HG03066 (cell line): ENCODE results near the gene DNAJC10.
"Not testable (repeated sequence)": the region's sequence is repeated elsewhere in the genome, so short reads cannot be mapped to it uniquely, and the experiment has no call there.

Source experiments
- ATAC-seq: cut with Tn5 transposase; IDR thresholded peaks from one replicate; pipeline ENCODE4 v1.9.1; 2021; ENCODE audit warnings: low read depth; ENCODE audit not compliant: unreplicated experiment

Gene DNAJC10, protein sequence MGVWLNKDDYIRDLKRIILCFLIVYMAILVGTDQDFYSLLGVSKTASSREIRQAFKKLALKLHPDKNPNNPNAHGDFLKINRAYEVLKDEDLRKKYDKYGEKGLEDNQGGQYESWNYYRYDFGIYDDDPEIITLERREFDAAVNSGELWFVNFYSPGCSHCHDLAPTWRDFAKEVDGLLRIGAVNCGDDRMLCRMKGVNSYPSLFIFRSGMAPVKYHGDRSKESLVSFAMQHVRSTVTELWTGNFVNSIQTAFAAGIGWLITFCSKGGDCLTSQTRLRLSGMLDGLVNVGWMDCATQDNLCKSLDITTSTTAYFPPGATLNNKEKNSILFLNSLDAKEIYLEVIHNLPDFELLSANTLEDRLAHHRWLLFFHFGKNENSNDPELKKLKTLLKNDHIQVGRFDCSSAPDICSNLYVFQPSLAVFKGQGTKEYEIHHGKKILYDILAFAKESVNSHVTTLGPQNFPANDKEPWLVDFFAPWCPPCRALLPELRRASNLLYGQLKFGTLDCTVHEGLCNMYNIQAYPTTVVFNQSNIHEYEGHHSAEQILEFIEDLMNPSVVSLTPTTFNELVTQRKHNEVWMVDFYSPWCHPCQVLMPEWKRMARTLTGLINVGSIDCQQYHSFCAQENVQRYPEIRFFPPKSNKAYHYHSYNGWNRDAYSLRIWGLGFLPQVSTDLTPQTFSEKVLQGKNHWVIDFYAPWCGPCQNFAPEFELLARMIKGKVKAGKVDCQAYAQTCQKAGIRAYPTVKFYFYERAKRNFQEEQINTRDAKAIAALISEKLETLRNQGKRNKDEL

GRCh38 chr2:182715892-182716649 is at the start of gene DNAJC10:
Gene DNAJC10, plus strand, starts transcription at chr2:182716257. Its CDS starts 1,830 bp downstream, at chr2:182718087.
- peak; percentile 83 for ATAC-seq

- ATAC-seq, result peak; percentile 90
Measured at GRCh38 chr2:182666674-182667314, 49.3 kb upstream of the DNAJC10 start.

- ATAC-seq, result peak; percentile 32
Measured at GRCh38 chr2:182667315-182667695, 48.8 kb upstream of the DNAJC10 start.

DNA sequence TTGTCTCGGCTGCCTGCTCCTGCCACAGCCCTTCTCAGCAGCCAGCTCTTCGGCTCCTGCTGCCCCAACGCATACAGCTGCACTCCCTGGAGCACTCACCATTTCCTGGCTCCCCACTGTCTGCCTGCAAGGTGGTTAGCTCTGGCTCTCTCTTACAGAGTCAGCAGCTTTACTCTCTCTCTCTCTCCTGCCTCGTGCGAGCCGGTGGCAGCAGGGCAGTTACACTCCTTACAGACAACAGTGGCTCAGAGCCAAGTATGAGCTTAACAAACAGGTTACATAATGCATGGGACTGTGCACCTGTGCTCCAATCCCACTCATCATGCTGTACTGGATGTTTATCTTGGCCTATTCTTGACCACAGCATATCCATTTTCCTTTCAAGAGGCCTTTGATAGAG is 47.4 kb upstream of the DNAJC10 start:
- ATAC-seq, result no peak

- no peak for ATAC-seq
Measured at GRCh38 chr2:182672466-182673165, 43.4 kb upstream of the DNAJC10 start.

DNA sequence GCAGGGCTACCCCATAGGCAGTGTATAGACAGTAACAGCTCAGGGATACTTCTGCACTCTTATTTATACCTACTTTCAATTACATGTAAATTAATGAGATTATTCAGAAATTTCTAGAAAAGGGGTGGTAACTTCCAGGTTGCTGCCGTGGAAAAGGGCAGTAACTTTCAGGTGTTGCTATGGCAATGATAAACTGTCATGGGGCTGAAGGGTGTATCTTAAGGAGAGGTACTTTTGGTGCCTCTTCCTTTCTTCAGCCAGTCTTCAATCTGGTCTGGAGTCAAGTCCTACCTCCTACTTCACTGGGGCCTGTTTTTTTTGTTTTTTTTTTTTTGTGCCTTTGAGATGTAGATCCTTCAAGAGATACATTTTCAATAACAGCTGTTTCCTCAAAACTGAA is 35.2 kb upstream of the DNAJC10 start:
- no peak for ATAC-seq

- ATAC-seq, result no peak
Measured at GRCh38 chr2:182682210-182682609, 33.8 kb upstream of the DNAJC10 start.

DNA sequence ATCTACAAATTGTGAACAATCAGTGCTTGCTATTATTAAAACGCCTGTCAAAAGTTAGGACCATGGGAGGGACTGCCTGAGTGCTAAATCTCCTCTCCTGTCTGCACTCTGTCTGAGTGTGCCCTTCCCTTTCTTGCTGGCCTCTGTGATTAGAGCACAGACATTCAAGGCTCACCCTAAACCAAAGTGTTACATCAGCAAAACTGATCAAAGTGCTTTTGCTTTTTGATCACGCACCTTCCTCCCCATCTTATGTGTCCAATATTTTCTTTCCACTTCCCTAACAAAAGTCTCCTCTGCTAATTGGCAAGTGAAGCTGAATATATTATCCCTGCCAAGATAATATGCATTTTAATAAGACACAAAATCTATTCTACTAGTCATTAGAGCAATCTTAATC is 30.5 kb upstream of the DNAJC10 start:
- no peak for ATAC-seq

- not testable (repeated sequence) for ATAC-seq
Measured at GRCh38 chr2:182686763-182687162, 29.3 kb upstream of the DNAJC10 start.

- no peak for ATAC-seq
Measured at GRCh38 chr2:182694189-182694588, 21.9 kb upstream of the DNAJC10 start.

DNA sequence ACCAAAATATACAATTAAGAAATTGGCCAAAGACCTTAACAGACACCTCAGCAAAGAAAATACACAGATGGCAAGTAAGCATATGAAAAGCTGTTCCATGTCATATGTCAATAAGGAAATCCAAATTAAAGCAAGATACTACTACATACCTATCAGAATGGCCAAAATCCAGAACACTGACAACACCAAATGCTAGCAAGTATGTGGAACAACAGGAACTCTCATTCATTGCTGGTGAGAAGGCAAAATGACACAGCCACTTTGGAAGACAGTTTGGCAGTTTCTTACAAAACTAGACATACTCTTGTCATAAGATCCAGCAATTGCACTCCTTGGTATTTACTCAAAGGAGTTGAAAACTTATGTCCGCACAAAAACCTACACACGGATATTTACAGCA is 20.3 kb upstream of the DNAJC10 start:
- ATAC-seq, result no peak

- ATAC-seq, result no peak
Measured at GRCh38 chr2:182698671-182699070, 17.4 kb upstream of the DNAJC10 start.

- ATAC-seq, result no peak
Measured at GRCh38 chr2:182705761-182706160, 10.3 kb upstream of the DNAJC10 start.

GRCh38 chr2:182706751-182707150 is 9.3 kb upstream of the DNAJC10 start:
- no peak for ATAC-seq

- no peak for ATAC-seq
Measured at GRCh38 chr2:182713601-182714000, 2.5 kb upstream of the DNAJC10 start.

DNA sequence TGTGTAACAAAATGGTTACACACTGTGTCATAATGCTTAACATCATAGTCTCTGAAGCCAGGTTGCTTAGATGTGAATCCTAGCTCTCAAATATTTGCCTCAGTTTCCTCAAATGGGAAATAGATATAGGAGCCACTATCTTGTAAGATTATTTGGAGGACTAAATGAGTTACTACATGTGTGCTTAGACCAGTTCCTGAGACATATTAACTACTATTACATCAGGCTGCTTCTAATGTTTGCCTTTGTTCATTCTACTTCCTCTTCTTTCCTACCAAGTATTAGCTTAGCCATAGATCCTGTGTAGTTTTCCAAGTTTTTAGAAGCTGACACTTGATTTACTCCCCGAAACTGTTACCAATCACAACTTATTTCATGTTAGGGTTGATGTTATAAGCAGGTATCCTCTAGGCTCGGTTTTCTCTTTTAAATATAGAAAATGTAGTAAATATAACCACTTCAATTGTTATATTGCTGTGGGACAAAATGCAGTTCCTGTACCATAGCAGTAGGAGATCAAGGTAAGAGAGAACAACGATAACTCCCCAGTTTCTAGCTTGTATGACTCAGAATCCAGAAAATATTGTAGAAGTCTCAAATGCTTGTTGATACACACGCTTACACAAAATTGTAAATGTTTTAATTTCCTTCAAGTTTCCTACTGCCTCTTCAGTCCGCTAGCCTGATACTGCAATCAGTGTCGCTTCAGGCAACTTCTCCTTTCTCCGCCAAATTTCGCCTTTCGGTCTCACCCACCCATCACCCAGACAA is 751 bp upstream of the DNAJC10 start:
- ATAC-seq, result no peak

DNA sequence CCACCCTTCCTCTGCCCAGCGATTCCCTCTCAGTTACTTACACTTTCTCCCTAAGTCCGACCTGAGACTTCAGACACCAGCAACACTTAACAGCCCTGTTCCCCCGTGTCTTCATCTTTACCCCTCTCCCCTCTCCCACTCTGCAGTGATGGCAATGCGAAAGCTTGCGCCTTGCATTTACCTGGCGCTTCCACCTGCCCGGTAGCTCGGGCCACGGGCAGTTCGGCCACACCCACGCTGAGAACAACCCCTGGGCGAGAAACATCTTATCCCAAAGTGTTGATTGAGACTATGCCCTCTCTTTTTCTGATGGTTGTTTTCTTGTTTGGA is 558 bp downstream of the DNAJC10 start:
- ATAC-seq, result peak; percentile 1

- peak; percentile 37 for ATAC-seq
Measured at GRCh38 chr2:182717416-182717815, 1.4 kb downstream of the DNAJC10 start.

DNA sequence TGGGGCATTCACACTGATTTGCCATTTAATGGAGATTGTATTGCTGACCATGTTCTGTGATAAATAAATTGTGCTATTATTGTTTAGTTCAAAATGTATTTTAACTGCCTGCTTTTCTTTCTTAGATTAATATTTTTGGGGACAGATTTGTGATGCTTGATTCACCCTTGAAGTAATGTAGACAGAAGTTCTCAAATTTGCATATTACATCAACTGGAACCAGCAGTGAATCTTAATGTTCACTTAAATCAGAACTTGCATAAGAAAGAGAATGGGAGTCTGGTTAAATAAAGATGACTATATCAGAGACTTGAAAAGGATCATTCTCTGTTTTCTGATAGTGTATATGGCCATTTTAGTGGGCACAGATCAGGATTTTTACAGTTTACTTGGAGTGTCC is 1.8 kb downstream of the DNAJC10 start:
- ATAC-seq, result no peak
